HG03565 (cell line): ENCODE measurements around the gene ELSPBP1.
"Not testable (repeated sequence)": the region's sequence is repeated elsewhere in the genome, so short reads cannot be mapped to it uniquely, and the experiment has no call there.

ENCODE experiments used
- ATAC-seq: cut with Tn5 transposase; IDR thresholded peaks from one replicate; pipeline ENCODE4 v1.9.1; 2021; ENCODE audit warnings: mild to moderate bottlenecking, moderate library complexity; ENCODE audit not compliant: unreplicated experiment

ELSPBP1 gene

DNA sequence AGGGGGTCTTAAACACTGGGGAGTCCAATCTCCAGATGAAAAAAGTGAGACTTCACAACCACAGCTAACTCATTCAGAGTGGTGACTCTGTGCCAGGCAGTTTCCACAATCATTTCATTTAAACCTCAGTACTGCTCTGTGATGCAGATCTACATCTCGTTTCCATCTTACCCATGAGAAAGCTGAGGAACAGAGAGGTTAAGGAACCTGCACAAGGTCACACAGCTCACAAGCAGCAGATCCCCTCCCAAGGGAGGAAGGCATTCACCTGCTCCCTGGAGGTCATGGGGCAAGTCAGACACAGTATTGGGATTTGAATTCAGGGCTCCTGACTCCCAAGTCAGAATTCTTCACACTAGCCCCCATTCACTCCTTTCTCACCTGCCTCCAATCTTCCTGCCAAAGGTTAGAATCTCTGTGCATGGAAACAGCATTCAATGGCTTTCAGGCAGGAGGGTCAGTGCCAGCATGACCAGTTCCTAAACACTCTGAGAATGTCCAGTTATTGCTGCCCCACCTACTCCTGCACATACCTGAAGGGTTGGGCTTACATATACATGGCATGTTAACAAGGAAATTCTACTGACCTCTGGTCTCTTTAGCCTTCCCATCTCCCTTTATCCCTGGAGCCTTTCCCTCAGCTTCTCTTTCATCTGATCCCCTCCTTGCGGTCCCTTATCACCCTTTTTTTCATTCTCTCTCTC is 47.6 kb downstream of the ELSPBP1 start:
- ATAC-seq: no peak

GRCh38 chr19:48043675-48044258 is 49.3 kb downstream of the ELSPBP1 start, which contains the start of gene CABP5:
Gene CABP5 (minus strand): TSS chr19:48044079. CDS start chr19:48043922, 157 bp downstream.
- ATAC-seq: no peak

DNA sequence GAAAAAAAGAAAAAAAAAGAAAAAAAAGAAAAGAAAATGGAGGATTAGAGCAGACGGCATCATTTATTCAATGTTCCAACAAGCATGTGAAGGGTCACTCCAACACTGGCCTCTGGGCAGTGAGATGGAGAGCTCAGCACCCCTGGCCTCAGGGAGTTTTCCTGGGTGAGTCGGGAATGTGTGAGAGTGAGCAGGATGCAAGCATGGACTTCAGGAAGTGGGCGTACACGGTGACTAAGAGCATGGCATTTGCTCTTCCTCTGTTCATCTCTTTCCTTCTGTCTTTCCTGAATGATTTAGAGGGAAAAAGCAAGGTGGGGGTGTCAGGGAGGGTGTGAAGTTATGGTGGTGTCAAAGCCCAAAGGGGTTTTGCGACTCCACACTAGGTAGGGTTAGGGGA is 50.1 kb downstream of the ELSPBP1 start:
- no peak for ATAC-seq

GRCh38 chr19:48051335-48052033 is 57.1 kb downstream of the ELSPBP1 start:
- ATAC-seq: no peak

DNA sequence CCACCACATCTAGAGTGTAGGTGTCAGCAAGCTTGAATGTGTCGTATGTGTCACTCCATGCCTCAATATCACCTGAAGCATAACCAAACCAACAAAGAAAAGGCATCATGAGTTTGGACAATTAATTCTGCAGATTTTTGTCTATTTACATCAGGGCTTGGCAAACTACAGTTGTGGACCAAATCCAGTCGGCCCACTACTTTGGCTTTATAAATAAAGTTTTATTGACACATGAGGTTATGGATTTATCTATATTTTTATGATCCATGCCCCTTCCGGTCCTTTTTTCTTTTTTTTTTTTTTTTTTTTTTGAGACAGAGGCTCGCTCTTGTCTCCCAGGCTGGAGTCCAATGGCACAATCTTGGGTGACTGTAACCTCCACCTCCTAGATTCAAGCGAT is 58.6 kb downstream of the ELSPBP1 start:
- no peak for ATAC-seq

DNA sequence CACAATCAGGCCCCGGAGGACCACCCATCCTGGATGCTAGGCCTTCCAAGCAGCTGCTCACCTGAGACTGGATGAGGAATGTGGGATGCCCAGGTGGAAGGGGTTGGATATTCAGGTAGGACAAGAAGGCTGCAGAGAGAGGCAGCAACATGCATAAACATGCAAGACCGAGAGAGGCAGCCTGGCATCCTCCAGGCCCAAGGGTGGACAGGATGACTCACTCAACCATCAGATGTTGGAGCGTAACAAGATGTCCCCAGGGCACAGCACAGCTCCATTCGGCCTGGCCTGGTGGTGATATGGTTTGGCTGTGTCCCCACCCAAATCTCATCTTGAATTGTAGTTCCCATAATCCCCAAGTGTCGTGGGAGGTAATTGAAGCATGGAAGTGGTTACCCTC is 59.4 kb downstream of the ELSPBP1 start:
- no peak for ATAC-seq

DNA sequence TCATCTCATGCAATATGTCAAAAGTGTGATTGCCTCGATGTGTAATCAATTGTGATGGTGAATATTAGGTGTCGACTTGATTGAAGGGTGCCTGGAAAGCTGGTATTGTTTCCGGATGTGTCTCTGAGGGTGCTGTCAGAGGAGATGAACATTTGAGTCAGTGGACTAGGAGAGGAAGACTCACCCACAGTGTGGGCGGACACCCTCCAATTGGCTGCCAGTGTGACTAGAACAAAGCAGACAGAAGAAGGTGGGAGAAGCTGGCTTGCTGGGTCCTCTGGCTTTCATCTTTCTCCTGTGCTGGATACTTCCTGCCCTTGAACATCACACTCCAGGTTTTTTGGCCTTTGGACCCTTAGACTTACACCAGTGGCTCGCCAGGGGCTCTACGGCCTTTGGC is 64.9 kb downstream of the ELSPBP1 start:
- ATAC-seq: no peak

DNA sequence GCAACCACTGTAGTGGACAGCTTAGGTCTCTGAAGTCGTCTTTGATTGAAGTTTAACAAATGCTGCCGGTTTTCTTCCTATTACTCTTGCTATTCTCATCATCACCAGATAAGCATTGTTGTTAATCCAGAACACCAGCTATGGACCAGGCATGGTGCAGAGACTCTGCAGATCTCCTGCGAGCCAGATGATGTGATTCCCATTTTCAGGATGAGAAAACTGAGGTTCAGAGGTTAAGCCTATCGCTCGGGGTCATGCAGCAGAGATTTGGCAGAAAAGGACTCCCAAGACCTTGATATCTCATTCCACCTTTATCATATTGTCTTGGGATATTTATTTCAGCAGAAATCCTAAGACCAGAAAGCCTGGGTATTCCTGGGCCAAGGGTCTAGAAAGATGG is 65.9 kb downstream of the ELSPBP1 start:
- no peak for ATAC-seq

DNA sequence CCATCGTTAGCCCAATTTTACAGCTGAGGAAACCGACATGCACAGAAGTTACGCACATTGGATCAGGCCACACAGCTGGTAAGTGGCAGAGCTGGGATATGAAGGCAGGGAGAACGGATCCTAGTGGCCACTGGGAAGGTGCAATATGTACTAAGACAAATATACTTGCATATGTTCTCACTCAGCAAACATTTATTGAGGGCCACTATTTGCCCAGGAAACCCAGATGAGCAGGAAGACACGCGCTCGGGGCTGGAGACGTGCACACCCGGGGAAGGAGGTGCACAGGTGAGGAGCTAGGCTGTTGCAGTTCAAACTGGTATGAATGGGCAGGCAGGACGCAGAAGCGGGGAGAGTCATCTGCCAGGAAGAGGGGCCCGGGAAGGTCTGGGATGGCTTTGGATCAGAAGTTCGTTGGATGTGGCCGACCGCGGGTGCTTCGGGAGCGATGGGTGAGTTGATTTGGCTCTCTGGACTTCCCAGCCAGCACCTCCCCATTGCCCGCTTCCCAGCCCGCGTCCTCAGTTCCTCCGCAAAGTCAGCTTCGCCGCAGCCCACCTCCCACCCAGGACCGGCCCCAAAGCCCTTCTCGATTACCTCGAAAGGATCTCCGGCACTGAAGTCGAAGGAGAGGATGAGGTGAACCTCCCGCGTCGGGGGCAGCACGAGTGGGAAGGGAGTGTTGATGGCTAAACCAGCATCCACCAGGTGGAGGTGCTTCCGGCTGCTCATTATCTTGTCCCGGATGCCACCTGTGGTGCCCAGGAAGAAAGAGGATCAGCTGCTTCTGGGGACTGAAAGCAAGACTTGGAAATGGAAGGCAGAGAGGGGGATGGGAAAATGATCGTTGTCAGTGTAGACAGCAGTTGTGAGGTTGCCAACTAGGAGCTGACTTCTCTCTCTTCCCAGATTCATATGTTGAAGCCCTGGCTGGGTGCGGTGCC is 67.2 kb downstream of the ELSPBP1 start:
- no peak for ATAC-seq

DNA sequence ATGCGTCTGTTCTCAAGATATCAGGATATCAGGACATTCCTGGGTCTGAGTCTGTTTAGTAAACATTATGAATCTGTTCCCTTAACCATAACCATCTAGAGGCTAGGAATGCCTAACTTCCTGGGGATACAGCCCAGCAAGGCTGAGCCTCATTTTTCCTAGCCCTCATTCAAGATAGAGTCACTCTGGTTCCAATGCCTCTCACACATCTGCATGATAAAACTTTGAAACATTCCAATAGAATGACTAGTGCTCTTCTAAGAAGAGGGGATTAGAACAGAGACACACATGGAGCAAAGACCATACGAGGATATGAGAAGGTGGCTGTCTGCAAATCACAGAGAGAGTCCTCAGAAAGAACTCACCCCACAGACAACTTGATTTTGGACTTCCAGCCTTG is 70.1 kb downstream of the ELSPBP1 start:
- no peak for ATAC-seq

DNA sequence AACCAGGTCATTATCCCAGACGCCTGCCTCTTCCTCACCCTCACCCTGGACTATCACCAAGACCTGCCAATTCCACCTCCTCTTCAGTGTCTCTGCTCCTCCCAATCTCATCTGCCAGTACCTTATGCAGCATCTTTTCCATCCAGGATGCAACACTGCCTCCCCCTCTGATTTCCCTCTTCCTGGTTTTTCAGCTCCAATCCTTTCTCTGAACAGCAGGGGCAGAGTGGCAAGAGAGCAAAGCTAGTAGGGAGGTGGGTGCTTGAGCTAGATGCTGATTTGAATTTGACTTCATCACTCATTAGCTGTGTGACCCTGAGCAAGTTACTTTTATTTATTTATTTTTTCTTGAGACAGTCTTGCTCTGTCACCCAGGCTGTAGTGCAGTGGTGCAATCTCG is 75.0 kb downstream of the ELSPBP1 start:
- ATAC-seq: no peak

GRCh38 chr19:48070177-48070769 is 75.8 kb downstream of the ELSPBP1 start:
- not testable (repeated sequence) for ATAC-seq
